OCI-LY3 (cell line): ENCODE results near the gene PODXL.

Experiments
- H2AFZ ChIP-seq: fragments of 200-600, 300-600 bp; shearing (Covaris generic); 2 replicates; pipeline ENCODE4 v1.6.0; 2014; ENCODE audit warnings: antibody characterized with exemption, low read depth, low read length
- H3K27ac ChIP-seq: fragments of 200-600, 300-600 bp; sonication (generic); 2 replicates; pipeline ENCODE4 v1.5.1; 2014; ENCODE audit warnings: mild to moderate bottlenecking, low read length, moderate library complexity, mixed read lengths
- H3K27me3 ChIP-seq: fragments of 200-600, 300-600 bp; sonication (generic); 2 replicates; pipeline ENCODE4 v1.6.1; 2014; ENCODE audit warnings: low read depth, low read length, mixed read lengths
- H3K36me3 ChIP-seq: fragments of 200-600, 300-600 bp; sonication (generic); replicated peaks from 2 replicates; pipeline ENCODE3; 2014; ENCODE audit warnings: low read depth, low read length, mixed read lengths
- H3K4me1 ChIP-seq: fragments of 300-600, 200-600 bp; sonication (generic); 2 replicates; pipeline ENCODE4 v1.6.1; 2014; ENCODE audit warnings: low read length, mixed read lengths
- H3K4me2 ChIP-seq: fragments of 200-600, 300-600 bp; sonication (generic); 2 replicates; pipeline ENCODE4 v1.6.1; 2014; ENCODE audit warnings: low read length, mixed read lengths
- H3K4me3 ChIP-seq: fragments of 300-600, 200-600 bp; sonication (generic); 2 replicates; pipeline ENCODE4 v1.5.1; 2014; ENCODE audit warnings: antibody characterized with exemption, mild to moderate bottlenecking, low read length, moderate library complexity
- H3K79me2 ChIP-seq: fragments of 300-600, 200-600 bp; shearing (Covaris generic); 2 replicates; pipeline ENCODE4 v1.6.1; 2014; ENCODE audit warnings: mild to moderate bottlenecking, low read length, mixed read lengths
- H3K9ac ChIP-seq: fragments of 300-600, 200-600 bp; shearing (Covaris generic); 2 replicates; pipeline ENCODE4 v1.6.0; 2014; ENCODE audit warnings: mild to moderate bottlenecking, low read length, moderate library complexity
- H3K9me3 ChIP-seq: fragments of 200-600, 300-600 bp; shearing (Covaris generic); 2 replicates; pipeline ENCODE4 v1.6.1; 2014; ENCODE audit warnings: low read length, mixed read lengths; ENCODE audit not compliant: insufficient read depth
- H4K20me1 ChIP-seq: fragments of 200-600, 300-600 bp; sonication (generic); 2 replicates; pipeline ENCODE4 v1.6.1; 2016; ENCODE audit warnings: low read length, mixed read lengths; ENCODE audit not compliant: insufficient read depth
- CTCF ChIP-seq: fragments of 200-600, 300-600 bp; sonication (generic); IDR thresholded peaks from 2 replicates; pipeline ENCODE4 v1.5.1; 2014; ENCODE audit warnings: antibody characterized with exemption, low read length, low read depth
- EZH2phosphoT487 ChIP-seq: fragments of 200-600 bp; shearing (Covaris generic); IDR thresholded peaks from 2 replicates; pipeline ENCODE4 v1.6.1; 2018; ENCODE audit warnings: antibody characterized with exemption, mixed run types, low read depth

Gene PODXL

GRCh38 chr7:131574741-131575140, 18.3 kb upstream of the PODXL start:
- Histone ChIP-seq H3K27ac (no peak overlapping the region), H3K9ac (no peak overlapping the region), H2AFZ (no peak overlapping the region), H3K27me3 (no peaks in the 10 kb centered on the region; the same call in 1 of the 2 replicates), H3K4me3 (no peak overlapping the region), H4K20me1 (no peaks in the 10 kb centered on the region), H3K4me2 (no peak overlapping the region), H3K79me2 (no peaks in the 10 kb centered on the region), H3K9me3 (no peaks in the 10 kb centered on the region), H3K36me3 (no peaks in the 10 kb centered on the region), H3K4me1 (no peaks in the 10 kb centered on the region)
- TF ChIP-seq EZH2phosphoT487 = no peak
- TF ChIP-seq CTCF = no peak

DNA sequence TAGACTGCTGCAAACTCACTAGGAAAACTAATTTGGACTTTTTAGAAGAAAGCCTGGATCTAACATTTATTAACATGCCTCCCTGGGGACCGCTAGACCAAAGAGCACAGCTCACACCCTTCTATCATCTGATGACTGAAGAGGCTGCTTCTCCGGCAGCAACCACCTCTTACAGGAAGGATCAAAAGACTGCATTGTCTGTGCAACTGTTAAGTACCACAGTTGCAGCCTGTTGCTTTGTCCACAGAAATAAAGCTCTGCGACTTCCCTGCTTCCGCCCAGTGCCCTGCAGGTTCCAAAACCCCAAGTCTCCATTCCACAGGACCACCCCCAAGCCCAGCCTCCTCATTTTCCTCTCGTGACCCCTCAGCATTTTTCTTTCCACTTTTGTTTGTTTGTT, 14.0 kb upstream of the PODXL start:
- no peaks in the 10 kb centered on the region; the same call in 1 of the 2 replicates for H3K27me3 ChIP-seq
- H3K79me2 ChIP-seq = no peaks in the 10 kb centered on the region
- H2AFZ ChIP-seq = no peak overlapping the region
- H3K4me3 ChIP-seq = no peak overlapping the region
- TF ChIP-seq CTCF (no peak), EZH2phosphoT487 (no peak)
- H3K9ac ChIP-seq = no peak overlapping the region
- H3K9me3 ChIP-seq = no peaks in the 10 kb centered on the region
- no peaks in the 10 kb centered on the region for H4K20me1 ChIP-seq
- H3K27ac ChIP-seq = no peak overlapping the region
- H3K4me2 ChIP-seq = no peak overlapping the region
- H3K4me1 ChIP-seq = no peaks in the 10 kb centered on the region
- H3K36me3 ChIP-seq = no peaks in the 10 kb centered on the region

DNA sequence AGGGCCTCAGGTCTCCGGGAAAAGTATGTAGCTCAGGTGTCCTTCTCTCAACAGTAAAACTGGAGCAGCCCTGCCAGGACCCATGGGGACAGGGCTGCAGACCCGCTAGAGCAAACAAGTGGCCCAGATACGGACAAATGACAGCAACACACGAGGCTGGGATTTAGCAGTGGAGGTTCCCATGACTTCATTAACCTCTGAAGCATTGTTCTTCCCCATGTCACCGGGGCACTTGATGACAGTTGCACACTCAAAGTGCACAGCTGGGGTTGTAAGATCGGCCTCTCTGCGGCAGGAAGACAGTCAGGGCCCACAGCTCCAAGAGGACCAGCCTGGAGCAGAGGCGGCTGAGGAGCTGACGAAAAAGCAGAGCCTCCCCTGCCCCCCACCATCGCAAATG, 12.5 kb upstream of the PODXL start:
- H4K20me1 ChIP-seq = no peaks in the 10 kb centered on the region

DNA sequence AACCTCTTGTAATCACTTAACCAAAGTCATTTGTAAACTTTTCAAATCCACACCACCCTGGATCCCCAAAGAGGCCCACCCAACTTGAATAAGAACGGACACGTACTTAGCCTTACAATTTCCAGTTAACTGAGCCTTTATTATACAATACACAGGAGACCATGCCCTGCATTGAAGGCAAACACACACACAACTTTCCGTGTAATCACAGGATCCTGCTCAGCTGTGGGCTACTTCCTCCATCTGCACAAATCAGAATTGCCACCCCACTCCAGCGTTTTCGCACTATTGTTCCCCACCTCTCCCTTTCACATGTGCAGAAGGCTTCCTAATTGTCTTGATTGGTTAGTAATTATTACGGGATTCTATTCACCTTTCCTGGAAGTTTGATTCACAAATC, 12.1 kb upstream of the PODXL start:
- H2AFZ ChIP-seq = no peak overlapping the region
- H3K4me3 ChIP-seq = no peak overlapping the region
- H3K36me3 ChIP-seq = no peaks in the 10 kb centered on the region
- no peaks in the 10 kb centered on the region for H3K9me3 ChIP-seq
- H3K79me2 ChIP-seq = no peaks in the 10 kb centered on the region
- H3K9ac ChIP-seq = no peak overlapping the region
- no peak overlapping the region for H3K27ac ChIP-seq
- no peaks in the 10 kb centered on the region; the same call in 1 of the 2 replicates for H3K27me3 ChIP-seq
- TF ChIP-seq EZH2phosphoT487 (no peak), CTCF (no peak)
- no peaks in the 10 kb centered on the region for H3K4me1 ChIP-seq
- H4K20me1 ChIP-seq = no peaks in the 10 kb centered on the region
- no peak overlapping the region for H3K4me2 ChIP-seq

More for the DNA sequence above, 12.5 kb upstream of the PODXL start:
- no peaks in the 10 kb centered on the region for H3K79me2 ChIP-seq
- no peak overlapping the region for H3K4me2 ChIP-seq
- TF ChIP-seq EZH2phosphoT487 (no peak), CTCF (no peak)
- no peaks in the 10 kb centered on the region; the same call in 1 of the 2 replicates for H3K27me3 ChIP-seq
- no peaks in the 10 kb centered on the region for H3K9me3 ChIP-seq
- H3K36me3 ChIP-seq = no peaks in the 10 kb centered on the region
- no peak overlapping the region for H3K9ac ChIP-seq
- no peak overlapping the region for H2AFZ ChIP-seq
- no peaks in the 10 kb centered on the region for H3K4me1 ChIP-seq
- H3K27ac ChIP-seq = no peak overlapping the region
- no peak overlapping the region for H3K4me3 ChIP-seq
